Measurements from ENCODE around the gene ATF5. TPM values are rescaled to one million over a fixed set of nuclear protein-coding genes. Genes with fewer than 3 reads are reported as not detected.

ATF5 gene
- total and polyA plus RNA-seq, 10 of the 15 experiments (the other 5 are each of a cell fraction or from before 2014, with no cell fraction given) = 9.1 to 133 (median 24.0) TPM

DNA sequence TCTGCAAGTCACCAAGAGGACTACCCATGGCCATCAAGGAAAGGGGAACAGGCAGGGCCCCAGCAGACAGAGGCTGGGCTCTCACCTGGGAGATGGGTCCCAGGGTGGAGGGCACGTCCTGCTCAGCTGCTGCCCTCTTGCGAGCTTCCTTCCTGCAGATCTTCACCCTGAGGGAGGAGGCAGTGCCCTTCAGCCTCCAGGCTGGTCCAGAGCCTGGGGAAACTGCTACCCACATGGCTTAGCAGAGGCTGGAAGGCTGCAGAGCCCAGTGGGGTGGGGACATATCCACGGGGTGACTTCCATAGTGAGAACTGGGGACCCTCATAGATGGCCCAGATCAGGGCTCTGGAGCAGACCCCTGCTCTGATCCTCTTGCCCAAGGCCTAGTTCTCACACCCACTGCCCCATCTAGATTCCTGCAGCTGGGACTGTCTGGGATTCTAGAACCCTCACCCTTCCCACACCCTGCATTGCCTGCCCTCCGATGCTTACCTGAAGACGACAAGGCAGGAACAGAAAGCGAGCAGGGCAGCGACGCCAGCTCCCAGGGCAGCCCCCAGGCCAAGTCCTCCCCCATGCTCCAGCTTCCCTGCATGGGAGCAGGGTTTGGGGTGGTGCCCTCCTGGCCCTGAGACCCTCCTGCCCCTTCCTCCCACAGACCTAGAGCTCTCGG, 22.9 kb downstream of the ATF5 start:
- no peak overlapping the region for H3K4me3 ChIP-seq
- intact Hi-C loops (cut with micrococcal nuclease; ENCODE audit: unreplicated experiment) (no loop called here), in situ Hi-C loops (cut with MboI) (no loop called here)
- RAD21 ChIA-PET (ENCODE audit: unreplicated experiment) = no interaction called here
- TF ChIP-seq, protein P1, sequence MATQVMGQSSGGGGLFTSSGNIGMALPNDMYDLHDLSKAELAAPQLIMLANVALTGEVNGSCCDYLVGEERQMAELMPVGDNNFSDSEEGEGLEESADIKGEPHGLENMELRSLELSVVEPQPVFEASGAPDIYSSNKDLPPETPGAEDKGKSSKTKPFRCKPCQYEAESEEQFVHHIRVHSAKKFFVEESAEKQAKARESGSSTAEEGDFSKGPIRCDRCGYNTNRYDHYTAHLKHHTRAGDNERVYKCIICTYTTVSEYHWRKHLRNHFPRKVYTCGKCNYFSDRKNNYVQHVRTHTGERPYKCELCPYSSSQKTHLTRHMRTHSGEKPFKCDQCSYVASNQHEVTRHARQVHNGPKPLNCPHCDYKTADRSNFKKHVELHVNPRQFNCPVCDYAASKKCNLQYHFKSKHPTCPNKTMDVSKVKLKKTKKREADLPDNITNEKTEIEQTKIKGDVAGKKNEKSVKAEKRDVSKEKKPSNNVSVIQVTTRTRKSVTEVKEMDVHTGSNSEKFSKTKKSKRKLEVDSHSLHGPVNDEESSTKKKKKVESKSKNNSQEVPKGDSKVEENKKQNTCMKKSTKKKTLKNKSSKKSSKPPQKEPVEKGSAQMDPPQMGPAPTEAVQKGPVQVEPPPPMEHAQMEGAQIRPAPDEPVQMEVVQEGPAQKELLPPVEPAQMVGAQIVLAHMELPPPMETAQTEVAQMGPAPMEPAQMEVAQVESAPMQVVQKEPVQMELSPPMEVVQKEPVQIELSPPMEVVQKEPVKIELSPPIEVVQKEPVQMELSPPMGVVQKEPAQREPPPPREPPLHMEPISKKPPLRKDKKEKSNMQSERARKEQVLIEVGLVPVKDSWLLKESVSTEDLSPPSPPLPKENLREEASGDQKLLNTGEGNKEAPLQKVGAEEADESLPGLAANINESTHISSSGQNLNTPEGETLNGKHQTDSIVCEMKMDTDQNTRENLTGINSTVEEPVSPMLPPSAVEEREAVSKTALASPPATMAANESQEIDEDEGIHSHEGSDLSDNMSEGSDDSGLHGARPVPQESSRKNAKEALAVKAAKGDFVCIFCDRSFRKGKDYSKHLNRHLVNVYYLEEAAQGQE (IDR thresholded peaks at IDR 0.05; ENCODE audit: low read depth, low read length) = no peak
- TF ChIP-seq NR2F1 (conservative IDR thresholded peaks at IDR 0.05) = no peak
- H3K9ac ChIP-seq (ENCODE audit: control insufficient read depth, insufficient read depth, low read length) = no peak overlapping the region
- DNase-seq (ENCODE audit: low read depth, low spot score) (no peak), FAIRE-seq (no peak), ATAC-seq (no peak)
- H3K27me3 ChIP-seq (replicated peaks in 1 of 2; ENCODE audit: control insufficient read depth in 2 of 2, insufficient read depth in 2 of 2, low read length in 1 of 2) = no peaks in the 10 kb centered on the region; a peak in 1 of 4 replicates
- H3K27ac ChIP-seq (ENCODE audit: control insufficient read depth, insufficient read depth) = no peak overlapping the region
- SMC1A ChIA-PET (ENCODE audit: uncharacterized antibody, unreplicated experiment) = no interaction called here
- H2AFZ ChIP-seq (ENCODE audit: control insufficient read depth, low read depth, low read length) = no peak overlapping the region
- no TSS peak for BruUV-seq (replicated peaks)
- no peaks in the 10 kb centered on the region for H3K9me3 ChIP-seq (replicated peaks; ENCODE audit: control insufficient read depth, insufficient read depth, low read length)
- no peak overlapping the region for H3K4me2 ChIP-seq (ENCODE audit: control insufficient read depth, insufficient read depth)
- POLR2A ChIA-PET = no interaction called here
- 60% methylated on average over 9 of the region's 9 CpGs for whole genome bisulfite sequencing (ENCODE audit: insufficient coverage, insufficient replicate concordance, low lambda C conversion rate, missing lambda C conversion rate)
- H3K4me1 ChIP-seq (ENCODE audit: control insufficient read depth, insufficient read depth, low read length) = peaks cover 17% of the 10 kb centered on the region
- no peaks in the 10 kb centered on the region for H4K20me1 ChIP-seq (ENCODE audit: control insufficient read depth, insufficient read depth)
- no peaks in the 10 kb centered on the region for H3K36me3 ChIP-seq (ENCODE audit: control insufficient read depth in 2 of 2, insufficient read depth in 2 of 2, low read length in 1 of 2)
- H3K79me2 ChIP-seq (ENCODE audit: control insufficient read depth, insufficient read depth, low read length) = no peaks in the 10 kb centered on the region
- CTCF ChIA-PET = interaction anchor here (0.9 to 1.5 kb wide), 2 partner anchors 14 to 184 kb away, joined by 3 to 5 read pairs; no protein-coding TSS in a partner anchor

DNA sequence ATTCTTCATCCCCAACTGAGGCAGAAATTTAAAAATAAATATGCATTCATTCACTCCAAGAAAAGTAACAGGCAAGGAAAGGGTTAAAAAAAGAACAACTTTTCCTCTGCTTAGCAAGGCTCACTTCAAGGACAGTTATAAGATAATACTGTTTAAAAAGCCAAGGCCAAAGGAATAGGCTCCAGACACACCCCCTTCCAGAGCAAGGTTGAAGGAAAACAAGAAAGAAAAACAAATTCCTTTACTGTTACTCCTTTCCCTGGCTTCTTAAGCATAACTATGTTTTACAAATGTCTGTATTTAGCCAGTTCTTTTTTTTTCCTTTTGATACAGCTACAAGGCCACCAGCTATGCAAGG, 23.5 kb downstream of the ATF5 start:
- ChIA-PET POLR2A (no interaction called here), RAD21 (ENCODE audit: unreplicated experiment) (no interaction called here), SMC1A (ENCODE audit: uncharacterized antibody, unreplicated experiment) (interaction anchor here (1.1 kb wide), 1 partner anchor 11 kb away, joined by 3 read pairs; no protein-coding TSS in a partner anchor), CTCF (interaction anchor here (0.9 kb wide), 1 partner anchor 184 kb away, joined by 3 read pairs; no protein-coding TSS in a partner anchor)
- Histone ChIP-seq H3K27ac (ENCODE audit: control insufficient read depth, insufficient read depth) (no peak overlapping the region), H3K79me2 (ENCODE audit: control insufficient read depth, insufficient read depth, low read length) (no peaks in the 10 kb centered on the region), H2AFZ (ENCODE audit: control insufficient read depth, low read depth, low read length) (no peak overlapping the region), H3K4me1 (ENCODE audit: control insufficient read depth, insufficient read depth, low read length) (peaks cover 17% of the 10 kb centered on the region), H3K36me3 (ENCODE audit: control insufficient read depth in 2 of 2, insufficient read depth in 2 of 2, low read length in 1 of 2) (no peaks in the 10 kb centered on the region), H3K4me2 (ENCODE audit: control insufficient read depth, insufficient read depth) (no peak overlapping the region), H4K20me1 (ENCODE audit: control insufficient read depth, insufficient read depth) (no peaks in the 10 kb centered on the region), H3K9me3 (replicated peaks; ENCODE audit: control insufficient read depth, insufficient read depth, low read length) (no peaks in the 10 kb centered on the region), H3K4me3 (no peak overlapping the region), H3K27me3 (replicated peaks in 1 of 2; ENCODE audit: control insufficient read depth in 2 of 2, insufficient read depth in 2 of 2, low read length in 1 of 2) (no peaks in the 10 kb centered on the region; a peak in 1 of 4 replicates), H3K9ac (ENCODE audit: control insufficient read depth, insufficient read depth, low read length) (no peak overlapping the region)
- TF ChIP-seq SIX5 (IDR thresholded peaks at IDR 0.05; ENCODE audit: low read depth, low read length, severe bottlenecking) = no peak
- TF ChIP-seq RB1 (IDR thresholded peaks at IDR 0.05; ENCODE audit: borderline replicate concordance) = no peak
- TF ChIP-seq ZNF24 (IDR thresholded peaks at IDR 0.05) = no peak
- no peak for TF ChIP-seq CEBPB (IDR thresholded peaks at IDR 0.05; ENCODE audit: borderline replicate concordance in 1 of 2, low read depth in 2 of 2, low read length in 2 of 2)
- TF ChIP-seq, protein P2, sequence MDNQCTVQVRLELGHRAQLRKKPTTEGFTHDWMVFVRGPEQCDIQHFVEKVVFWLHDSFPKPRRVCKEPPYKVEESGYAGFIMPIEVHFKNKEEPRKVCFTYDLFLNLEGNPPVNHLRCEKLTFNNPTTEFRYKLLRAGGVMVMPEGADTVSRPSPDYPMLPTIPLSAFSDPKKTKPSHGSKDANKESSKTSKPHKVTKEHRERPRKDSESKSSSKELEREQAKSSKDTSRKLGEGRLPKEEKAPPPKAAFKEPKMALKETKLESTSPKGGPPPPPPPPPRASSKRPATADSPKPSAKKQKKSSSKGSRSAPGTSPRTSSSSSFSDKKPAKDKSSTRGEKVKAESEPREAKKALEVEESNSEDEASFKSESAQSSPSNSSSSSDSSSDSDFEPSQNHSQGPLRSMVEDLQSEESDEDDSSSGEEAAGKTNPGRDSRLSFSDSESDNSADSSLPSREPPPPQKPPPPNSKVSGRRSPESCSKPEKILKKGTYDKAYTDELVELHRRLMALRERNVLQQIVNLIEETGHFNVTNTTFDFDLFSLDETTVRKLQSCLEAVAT (IDR thresholded peaks at IDR 0.05) = no peak
- TF ChIP-seq HDAC2 (IDR thresholded peaks at IDR 0.05) = no peak
- TF ChIP-seq HCFC1 (IDR thresholded peaks at IDR 0.05; ENCODE audit: low read length) = no peak
- no peak for TF ChIP-seq POLR2AphosphoS2 (IDR thresholded peaks at IDR 0.05; ENCODE audit: low read depth, low read length)
- TF ChIP-seq, protein P3, sequence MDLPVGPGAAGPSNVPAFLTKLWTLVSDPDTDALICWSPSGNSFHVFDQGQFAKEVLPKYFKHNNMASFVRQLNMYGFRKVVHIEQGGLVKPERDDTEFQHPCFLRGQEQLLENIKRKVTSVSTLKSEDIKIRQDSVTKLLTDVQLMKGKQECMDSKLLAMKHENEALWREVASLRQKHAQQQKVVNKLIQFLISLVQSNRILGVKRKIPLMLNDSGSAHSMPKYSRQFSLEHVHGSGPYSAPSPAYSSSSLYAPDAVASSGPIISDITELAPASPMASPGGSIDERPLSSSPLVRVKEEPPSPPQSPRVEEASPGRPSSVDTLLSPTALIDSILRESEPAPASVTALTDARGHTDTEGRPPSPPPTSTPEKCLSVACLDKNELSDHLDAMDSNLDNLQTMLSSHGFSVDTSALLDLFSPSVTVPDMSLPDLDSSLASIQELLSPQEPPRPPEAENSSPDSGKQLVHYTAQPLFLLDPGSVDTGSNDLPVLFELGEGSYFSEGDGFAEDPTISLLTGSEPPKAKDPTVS (IDR thresholded peaks at IDR 0.05; ENCODE audit: low read depth, low read length) = no peak
- intact Hi-C loops (cut with micrococcal nuclease; ENCODE audit: unreplicated experiment) (no loop called here), in situ Hi-C loops (cut with MboI) (no loop called here)
- no TSS peak for BruUV-seq (replicated peaks)
- DNase-seq (ENCODE audit: low read depth, low spot score) (no peak), FAIRE-seq (no peak), ATAC-seq (no peak)
